Activated CD4-positive, alpha-beta T cell treated with anti-CD3 and anti-CD28 coated beads, Interleukin-2, amount 10 ng/mL, durations not matched to agents 24 days and 14 days (primary cell): Measurements from ENCODE around the gene CDC42BPA. TPM values are rescaled to one million over a fixed set of nuclear protein-coding genes. Genes with fewer than 3 reads are reported as not detected.

Experiments
- DNase-seq: peaks from one replicate; pipeline ENCODE4 v3.0.0; 2022
- H3K27ac Mint-ChIP-seq: one replicate; pipeline ENCODE4 v1.8.0; 2022; ENCODE audit warnings: mild to moderate bottlenecking, mixed read lengths
- H3K27me3 Mint-ChIP-seq: one replicate; pipeline ENCODE4 v1.8.0; 2022; ENCODE audit warnings: mixed read lengths
- H3K36me3 Mint-ChIP-seq: one replicate; pipeline ENCODE4 v1.8.0; 2022; ENCODE audit warnings: low read depth, mild to moderate bottlenecking, mixed read lengths
- H3K4me1 Mint-ChIP-seq: one replicate; pipeline ENCODE4 v1.8.0; 2021; ENCODE audit warnings: mixed read lengths
- H3K4me3 Mint-ChIP-seq: one replicate; pipeline ENCODE4 v1.8.0; 2022; ENCODE audit warnings: mild to moderate bottlenecking, moderate library complexity, mixed read lengths
- H3K9me3 Mint-ChIP-seq: one replicate; pipeline ENCODE4 v1.8.0; 2021; ENCODE audit warnings: mixed read lengths
- intact Hi-C: fragments of 100-400 bp; cut with micrococcal nuclease; formaldehyde crosslinking; loops from one replicate; pipeline ENCODE4 v1.15.1; 2023
- total RNA-seq: library from RNA; stranded (reverse); gene quantifications from 2 replicates; pipeline ENCODE4 v1.2.3, GENCODE V29; 2022

The CDC42BPA gene
- total RNA-seq, 1 donor from 2014 or later = 1.2 TPM

DNA sequence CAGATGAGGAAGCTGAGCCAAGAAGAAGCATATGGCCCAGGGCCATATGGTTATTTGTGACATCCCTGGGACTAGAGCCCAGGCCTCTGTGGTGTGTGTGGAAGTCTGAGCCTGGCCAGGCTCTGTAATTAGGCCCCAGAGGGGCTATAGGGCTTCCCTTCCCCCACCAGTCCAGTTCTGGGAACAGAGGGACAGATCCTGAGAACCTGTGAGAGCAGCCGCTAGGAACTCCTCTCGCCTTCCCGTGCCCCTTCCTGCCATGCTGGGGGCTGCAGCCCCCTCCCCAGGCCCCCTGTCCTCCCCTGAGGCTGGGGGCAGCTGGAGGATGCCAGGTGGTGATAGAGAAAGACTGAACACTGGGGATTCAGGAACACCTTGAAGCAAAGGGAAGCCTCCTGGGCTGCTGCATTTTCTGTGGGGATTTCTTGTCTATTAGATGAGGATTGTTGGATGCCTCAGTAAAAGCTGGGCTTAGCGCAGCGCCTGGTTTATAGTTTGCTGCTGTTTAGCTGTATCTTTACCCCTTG is 344.9 kb downstream of the CDC42BPA start:
- intact Hi-C loops = no loop called here
- H3K27ac Mint-ChIP-seq = no peak overlapping the region
- H3K4me1 Mint-ChIP-seq = no peaks in the 10 kb centered on the region
- no peak for DNase-seq
- peaks cover 16% of the 10 kb centered on the region for H3K36me3 Mint-ChIP-seq
- peaks cover 7% of the 10 kb centered on the region for H3K9me3 Mint-ChIP-seq
- no peak overlapping the region for H3K4me3 Mint-ChIP-seq
- no peaks in the 10 kb centered on the region for H3K27me3 Mint-ChIP-seq

DNA sequence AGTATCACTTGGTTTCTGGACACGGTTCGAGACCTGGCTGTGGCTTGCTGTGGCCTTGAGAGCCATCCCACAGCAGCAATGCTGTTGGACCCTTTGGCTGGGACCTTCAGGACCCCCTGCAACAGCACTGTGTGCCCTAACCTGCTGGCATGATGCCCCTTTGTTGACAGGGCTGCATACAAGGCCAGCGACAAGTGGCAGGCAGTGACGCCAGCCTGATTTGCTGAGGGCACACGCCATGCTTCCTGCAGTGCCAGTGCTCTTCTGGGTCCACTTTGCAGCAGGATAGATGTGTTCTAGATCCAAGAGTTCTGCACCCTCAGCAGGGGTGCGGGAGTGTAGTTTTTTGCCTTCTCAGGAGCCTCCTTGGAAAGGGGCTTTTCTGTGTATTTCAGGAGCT is 345.4 kb downstream of the CDC42BPA start:
- DNase-seq = no peak
- no peak overlapping the region for H3K27ac Mint-ChIP-seq
- no peak overlapping the region for H3K4me3 Mint-ChIP-seq
- H3K27me3 Mint-ChIP-seq = no peaks in the 10 kb centered on the region
- intact Hi-C loops = no loop called here
- H3K36me3 Mint-ChIP-seq = peaks cover 14% of the 10 kb centered on the region
- H3K9me3 Mint-ChIP-seq = peaks cover 7% of the 10 kb centered on the region
- no peaks in the 10 kb centered on the region for H3K4me1 Mint-ChIP-seq

DNA sequence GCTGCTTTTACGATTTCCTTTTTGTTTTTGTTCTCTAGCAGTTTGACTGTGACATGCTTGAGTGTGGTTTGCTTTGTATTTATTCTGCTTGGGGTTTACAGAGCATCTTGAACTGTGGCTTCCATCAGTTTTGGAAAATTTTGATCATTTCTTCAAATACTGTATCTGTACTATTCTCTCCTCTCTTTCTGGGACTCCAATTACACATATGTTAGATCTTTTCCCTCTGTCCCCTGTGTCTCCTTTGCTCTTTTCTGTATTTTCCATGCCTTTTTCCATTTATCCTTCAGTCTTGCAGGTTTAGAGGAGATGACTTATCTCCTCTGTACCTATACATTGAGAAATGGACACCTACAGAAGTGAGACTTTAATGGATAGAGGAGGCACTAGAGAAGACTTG is 346.5 kb downstream of the CDC42BPA start:
- peaks cover 16% of the 10 kb centered on the region for H3K36me3 Mint-ChIP-seq
- intact Hi-C loops = no loop called here
- peaks cover 2% of the 10 kb centered on the region for H3K4me1 Mint-ChIP-seq
- no peak for DNase-seq
- H3K27me3 Mint-ChIP-seq = no peaks in the 10 kb centered on the region
- no peak overlapping the region for H3K27ac Mint-ChIP-seq
- no peak overlapping the region for H3K4me3 Mint-ChIP-seq
- H3K9me3 Mint-ChIP-seq = peaks cover 7% of the 10 kb centered on the region

DNA sequence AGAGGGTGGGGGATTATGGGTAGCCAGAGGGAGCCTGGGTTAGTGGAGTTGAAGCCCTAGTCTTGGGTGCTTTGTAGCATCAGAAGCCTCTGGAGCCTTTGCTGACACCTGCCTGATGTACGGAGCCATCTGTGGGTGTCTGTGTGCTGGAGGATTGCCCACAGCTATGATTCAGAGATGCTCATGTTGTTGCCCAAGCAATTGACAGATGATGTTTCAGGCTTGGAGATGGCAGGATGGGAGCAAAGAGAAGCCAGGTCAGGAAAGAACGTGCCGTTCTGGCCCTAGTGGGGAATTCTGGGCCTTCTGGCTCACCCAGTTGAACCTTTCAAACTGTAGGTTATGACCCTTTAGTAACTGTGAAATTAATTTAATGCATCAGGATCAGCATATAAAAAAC is 350.6 kb downstream of the CDC42BPA start:
- no peaks in the 10 kb centered on the region for H3K27me3 Mint-ChIP-seq
- no peak for DNase-seq
- no peak overlapping the region for H3K4me3 Mint-ChIP-seq
- H3K36me3 Mint-ChIP-seq = peaks cover 16% of the 10 kb centered on the region
- intact Hi-C loops = no loop called here
- H3K4me1 Mint-ChIP-seq = peaks cover 2% of the 10 kb centered on the region
- peaks cover 7% of the 10 kb centered on the region for H3K9me3 Mint-ChIP-seq
- H3K27ac Mint-ChIP-seq = no peak overlapping the region

DNA sequence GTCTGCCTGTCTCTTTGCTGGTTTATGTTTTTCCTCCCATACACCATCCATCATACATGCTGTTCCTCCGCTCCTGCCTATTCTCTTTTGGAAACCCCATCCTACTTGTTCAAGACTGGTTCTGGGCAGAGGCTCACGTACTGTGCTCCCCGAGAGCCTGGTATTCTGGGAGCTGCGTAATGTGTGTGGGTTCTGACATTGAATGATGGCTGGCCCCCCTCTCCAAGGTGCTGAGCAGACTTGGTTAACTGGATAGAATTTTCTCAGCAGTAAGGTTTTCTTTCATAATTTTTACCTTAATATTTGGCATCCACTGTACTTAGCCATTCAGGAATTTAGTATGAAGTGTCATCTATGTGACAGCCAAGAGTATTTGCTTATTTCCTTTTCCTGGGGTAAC is 351.6 kb downstream of the CDC42BPA start:
- Mint-ChIP-seq H3K27me3 (no peaks in the 10 kb centered on the region), H3K27ac (no peak overlapping the region), H3K4me3 (no peak overlapping the region), H3K36me3 (peaks cover 11% of the 10 kb centered on the region), H3K4me1 (peaks cover 4% of the 10 kb centered on the region), H3K9me3 (peaks cover 2% of the 10 kb centered on the region)
- no peak for DNase-seq
- intact Hi-C loops = no loop called here

DNA sequence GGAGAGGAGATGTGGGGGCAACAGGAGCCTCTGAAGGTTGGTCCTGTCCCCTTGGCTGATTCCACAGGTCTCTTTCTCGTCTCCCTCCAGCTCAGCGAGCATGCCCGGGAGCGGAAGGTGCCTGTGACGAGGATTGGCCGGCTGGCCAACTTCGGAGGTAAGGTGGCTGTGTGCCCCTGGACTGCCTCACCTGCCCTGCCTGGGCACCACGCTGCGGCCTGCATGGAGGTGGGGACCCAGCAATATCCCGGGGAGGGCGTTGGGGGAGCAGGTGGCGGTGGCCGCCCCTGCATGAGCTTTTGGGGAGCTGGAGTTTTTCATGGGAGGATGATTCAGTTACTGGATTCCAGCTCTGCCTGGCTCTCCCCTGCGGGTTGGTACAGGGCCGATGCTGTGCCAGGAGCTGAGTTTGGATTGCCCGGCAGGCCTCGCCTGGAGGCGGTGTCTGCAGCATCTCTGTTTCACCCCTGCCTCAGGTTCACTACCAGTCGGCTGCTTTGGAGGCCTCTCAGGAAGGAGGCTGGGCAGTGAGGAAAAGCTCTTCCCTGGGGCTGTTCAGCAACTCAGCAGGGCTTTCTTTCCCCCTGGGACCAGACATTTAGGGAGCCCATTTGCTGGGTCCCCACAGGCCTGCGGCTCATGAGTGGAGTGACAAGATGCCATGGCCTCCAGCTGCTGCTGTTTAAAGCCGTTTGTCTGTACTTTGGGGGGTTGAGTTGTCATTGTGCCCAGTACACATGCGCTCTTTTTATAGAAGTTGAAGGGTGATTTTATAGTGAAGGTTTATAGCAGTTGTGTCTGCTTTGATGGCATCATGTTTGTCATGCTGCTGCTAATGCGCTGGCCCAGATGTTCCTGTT is 352.5 kb downstream of the CDC42BPA start:
- H3K27ac Mint-ChIP-seq = no peak overlapping the region

DNA sequence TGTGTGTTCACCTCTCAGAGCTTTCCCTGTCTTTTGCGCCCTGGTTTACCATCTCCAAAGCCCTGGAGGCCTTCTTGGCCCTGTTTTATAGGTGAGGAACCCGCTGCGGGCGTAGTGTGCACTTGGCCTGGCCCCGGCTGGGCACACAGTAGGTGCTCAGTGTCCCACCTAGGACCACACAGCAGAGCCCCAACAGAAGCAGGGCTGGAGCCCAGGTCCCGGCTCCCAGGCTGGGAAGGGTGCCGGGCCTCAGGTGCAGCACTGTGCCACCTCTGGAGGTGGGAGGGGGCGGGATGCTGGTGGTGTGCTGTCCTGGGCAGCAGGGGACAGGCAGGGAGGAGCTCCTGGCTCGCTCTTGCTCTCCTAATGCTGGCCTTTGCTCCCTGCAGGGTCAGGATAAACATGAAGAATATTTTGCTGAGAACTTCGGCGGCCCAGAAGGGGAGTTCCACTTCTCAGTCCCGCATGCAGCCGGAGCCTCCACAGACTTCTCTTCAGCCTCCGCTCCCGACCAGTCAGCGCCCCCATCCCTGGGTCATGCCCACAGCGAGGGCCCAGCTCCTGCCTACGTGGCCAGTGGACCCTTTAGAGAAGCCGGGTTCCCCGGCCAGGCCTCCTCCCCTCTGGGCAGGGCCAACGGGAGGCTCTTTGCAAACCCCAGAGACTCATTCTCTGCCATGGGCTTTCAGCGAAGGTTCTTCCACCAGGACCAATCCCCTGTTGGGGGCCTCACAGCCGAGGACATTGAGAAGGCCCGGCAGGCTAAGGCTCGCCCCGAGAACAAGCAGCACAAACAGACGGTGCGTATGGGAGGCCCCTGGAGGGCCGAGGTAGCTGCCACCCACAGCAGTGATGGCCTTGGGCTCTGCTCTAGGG is 353.4 kb downstream of the CDC42BPA start:
- peaks cover 4% of the 10 kb centered on the region for H3K4me1 Mint-ChIP-seq
- no peak for DNase-seq
- intact Hi-C loops = no loop called here
- no peak overlapping the region for H3K27ac Mint-ChIP-seq
- H3K36me3 Mint-ChIP-seq = peaks cover 9% of the 10 kb centered on the region
- no peaks in the 10 kb centered on the region for H3K27me3 Mint-ChIP-seq
- H3K4me3 Mint-ChIP-seq = no peak overlapping the region
- no peaks in the 10 kb centered on the region for H3K9me3 Mint-ChIP-seq

More for the DNA sequence above, 352.5 kb downstream of the CDC42BPA start:
- intact Hi-C loops = no loop called here
- DNase-seq = no peak
- Mint-ChIP-seq H3K9me3 (no peaks in the 10 kb centered on the region), H3K4me3 (no peak overlapping the region), H3K36me3 (peaks cover 9% of the 10 kb centered on the region), H3K27me3 (no peaks in the 10 kb centered on the region), H3K4me1 (peaks cover 4% of the 10 kb centered on the region)

DNA sequence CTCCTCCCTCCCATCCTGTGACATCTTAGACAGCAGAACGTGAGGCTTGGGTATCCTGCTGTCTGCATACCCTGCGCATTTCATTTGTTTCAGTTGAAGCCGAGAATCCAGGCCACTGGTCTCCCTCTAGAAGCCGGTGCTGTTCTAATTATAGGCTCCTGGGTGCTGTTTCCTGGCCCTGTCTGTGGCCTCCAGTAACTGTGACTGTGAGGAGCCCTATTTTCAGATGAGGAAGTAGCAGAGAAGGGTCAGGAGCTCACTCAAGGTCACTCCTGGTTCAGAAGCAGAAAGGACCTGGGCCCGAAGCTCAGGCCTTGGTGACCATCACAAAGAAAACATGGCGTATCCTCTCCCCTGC is 354.2 kb downstream of the CDC42BPA start:
- H3K4me1 Mint-ChIP-seq = peaks cover 4% of the 10 kb centered on the region
- H3K4me3 Mint-ChIP-seq = no peak overlapping the region
- DNase-seq = no peak
- H3K27me3 Mint-ChIP-seq = no peaks in the 10 kb centered on the region
- peaks cover 5% of the 10 kb centered on the region for H3K9me3 Mint-ChIP-seq
- H3K27ac Mint-ChIP-seq = no peak overlapping the region
- intact Hi-C loops = no loop called here
- peaks cover 11% of the 10 kb centered on the region for H3K36me3 Mint-ChIP-seq

DNA sequence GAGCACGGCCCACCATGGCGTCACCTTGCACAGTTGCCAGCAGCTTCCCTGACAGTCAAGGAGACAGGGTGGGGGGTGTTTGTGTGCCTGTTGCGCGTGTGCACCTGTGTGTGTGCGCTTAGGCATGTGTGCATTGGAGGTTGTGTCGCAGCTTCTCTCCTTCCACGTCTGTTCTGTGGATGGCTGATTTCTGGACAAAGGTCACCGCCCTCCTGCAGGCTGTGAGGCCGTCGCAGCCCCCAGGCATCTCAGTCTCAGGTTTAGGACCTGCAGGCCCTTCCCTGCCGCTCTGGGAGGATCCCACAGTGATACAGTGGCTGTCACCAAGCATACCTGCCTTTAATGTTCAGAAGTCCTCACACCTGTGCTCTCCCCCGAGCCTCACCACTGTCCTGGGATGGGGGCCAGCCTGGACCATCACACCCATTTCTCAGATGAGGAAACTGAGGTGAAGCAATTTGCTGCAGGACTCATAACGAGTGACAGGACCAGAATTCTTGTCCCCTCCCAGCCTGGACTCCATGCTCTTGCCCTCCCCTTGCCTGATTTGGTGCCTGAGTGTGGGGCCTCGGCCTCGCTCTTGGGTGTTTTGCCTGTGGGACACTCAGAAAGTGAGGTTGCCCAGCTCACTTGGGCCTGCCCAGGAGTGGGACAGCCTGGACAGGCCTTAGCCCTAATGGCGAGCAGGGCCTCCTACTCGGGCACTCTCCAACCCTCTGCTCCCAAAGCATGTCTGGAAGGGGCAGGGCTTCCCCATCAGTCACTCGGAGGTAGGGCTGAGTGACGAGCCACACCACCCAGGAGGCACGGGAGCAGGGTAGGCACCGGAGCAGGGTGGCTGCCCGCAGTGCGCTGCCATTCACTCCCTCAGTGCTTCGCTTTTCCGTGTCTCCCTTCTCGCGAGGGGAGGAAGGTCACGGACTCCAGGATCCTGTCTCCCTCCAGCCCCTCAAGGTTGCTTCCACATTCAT is 355.6 kb downstream of the CDC42BPA start:
- H3K4me3 Mint-ChIP-seq = no peak overlapping the region
- H3K9me3 Mint-ChIP-seq = peaks cover 6% of the 10 kb centered on the region
- peaks cover 11% of the 10 kb centered on the region for H3K36me3 Mint-ChIP-seq
- intact Hi-C loops = no loop called here
- DNase-seq = no peak
- H3K4me1 Mint-ChIP-seq = peaks cover 4% of the 10 kb centered on the region
- no peak overlapping the region for H3K27ac Mint-ChIP-seq
- H3K27me3 Mint-ChIP-seq = no peaks in the 10 kb centered on the region

DNA sequence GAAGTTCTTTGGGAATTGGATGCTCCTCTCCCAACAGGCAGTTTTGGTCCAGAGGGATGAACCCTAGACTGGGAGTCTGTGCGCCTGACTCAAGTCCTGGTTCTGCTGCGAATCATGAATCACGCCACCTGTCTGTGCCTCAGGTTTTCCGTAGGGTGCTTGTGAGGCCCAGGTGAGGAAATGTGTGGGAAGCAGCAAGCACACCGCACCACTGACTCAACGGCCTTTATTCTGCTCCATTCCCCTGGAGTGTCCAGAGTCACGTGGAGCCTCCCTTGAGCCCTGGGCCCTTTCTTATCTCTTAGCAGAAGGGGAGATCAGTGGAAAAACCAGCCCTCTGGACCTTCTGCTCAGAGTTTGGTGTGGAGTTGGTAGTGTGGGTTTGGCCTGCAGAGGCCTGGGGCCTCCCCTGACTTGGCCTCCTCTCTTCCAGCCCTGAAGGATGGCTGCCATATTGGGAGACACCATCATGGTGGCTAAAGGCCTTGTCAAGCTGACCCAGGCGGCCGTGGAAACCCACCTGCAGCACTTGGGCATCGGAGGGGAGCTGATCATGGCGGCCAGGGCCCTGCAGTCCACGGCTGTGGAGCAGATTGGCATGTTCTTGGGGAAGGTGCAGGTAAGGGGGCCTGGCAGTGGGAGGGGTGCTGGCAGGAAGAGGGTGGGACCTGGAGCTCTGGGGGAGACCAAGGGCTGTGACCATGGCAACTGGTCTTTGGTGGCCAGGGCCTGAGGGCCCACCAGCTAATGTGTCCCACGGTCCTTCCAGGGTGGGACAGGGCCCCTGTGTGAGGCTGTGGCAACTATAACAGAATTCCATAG is 357.1 kb downstream of the CDC42BPA start:
- Mint-ChIP-seq H3K27me3 (no peaks in the 10 kb centered on the region), H3K27ac (peak overlapping the region; percentile 51), H3K4me3 (no peak overlapping the region), H3K4me1 (peaks cover 2% of the 10 kb centered on the region), H3K36me3 (peaks cover 13% of the 10 kb centered on the region), H3K9me3 (peaks cover 8% of the 10 kb centered on the region)
- no peak for DNase-seq
- intact Hi-C loops = no loop called here

DNA sequence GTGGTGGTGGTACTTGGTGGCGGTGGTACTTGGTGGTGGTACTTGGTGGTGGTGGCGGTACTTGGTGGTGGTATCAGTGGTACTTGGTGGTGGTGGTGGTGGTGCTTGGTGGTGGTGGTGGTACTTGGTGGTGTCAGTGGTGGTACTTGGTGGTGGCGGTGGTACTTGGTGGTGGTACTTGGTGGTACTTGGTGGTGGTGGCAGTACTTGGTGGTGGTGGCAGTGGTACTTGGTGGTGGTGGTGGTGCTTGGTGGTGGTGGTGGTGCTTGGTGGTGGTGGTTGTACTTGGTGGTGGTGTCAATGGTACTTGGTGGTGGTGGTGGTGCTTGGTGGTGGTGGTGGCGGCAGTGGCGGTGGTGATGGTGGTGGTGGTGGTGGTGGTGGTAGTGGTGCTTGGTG is 358.0 kb downstream of the CDC42BPA start:
- peaks cover 8% of the 10 kb centered on the region for H3K9me3 Mint-ChIP-seq
- no peak overlapping the region for H3K4me3 Mint-ChIP-seq
- H3K36me3 Mint-ChIP-seq = peaks cover 16% of the 10 kb centered on the region
- peaks cover 2% of the 10 kb centered on the region for H3K4me1 Mint-ChIP-seq
- intact Hi-C loops = no loop called here
- H3K27me3 Mint-ChIP-seq = no peaks in the 10 kb centered on the region
- no peak overlapping the region for H3K27ac Mint-ChIP-seq
- no peak for DNase-seq

DNA sequence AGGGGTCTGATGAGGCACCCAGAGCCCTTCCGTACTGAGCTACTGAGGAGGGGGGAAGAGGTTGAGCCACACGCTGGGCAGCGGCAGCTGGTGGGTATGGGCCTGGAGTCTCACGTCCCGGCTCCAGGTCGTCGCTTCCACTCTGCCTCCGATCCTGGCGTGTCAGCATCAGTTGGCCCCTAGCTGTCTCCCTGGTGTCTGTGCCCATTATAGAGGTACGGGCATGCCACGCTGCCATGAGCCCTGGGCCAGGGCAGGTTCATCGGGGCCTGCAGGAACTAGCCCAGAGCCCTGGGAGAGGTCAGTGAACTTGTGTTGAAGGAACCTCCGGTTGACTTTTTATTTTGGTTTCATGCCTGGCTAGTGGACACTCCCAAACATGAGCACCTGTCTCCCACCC is 360.0 kb downstream of the CDC42BPA start:
- Mint-ChIP-seq H3K27ac (no peak overlapping the region), H3K4me1 (peaks cover 5% of the 10 kb centered on the region), H3K36me3 (peaks cover 24% of the 10 kb centered on the region), H3K27me3 (no peaks in the 10 kb centered on the region), H3K4me3 (no peak overlapping the region), H3K9me3 (peaks cover 13% of the 10 kb centered on the region)
- intact Hi-C loops = no loop called here
- no peak for DNase-seq

DNA sequence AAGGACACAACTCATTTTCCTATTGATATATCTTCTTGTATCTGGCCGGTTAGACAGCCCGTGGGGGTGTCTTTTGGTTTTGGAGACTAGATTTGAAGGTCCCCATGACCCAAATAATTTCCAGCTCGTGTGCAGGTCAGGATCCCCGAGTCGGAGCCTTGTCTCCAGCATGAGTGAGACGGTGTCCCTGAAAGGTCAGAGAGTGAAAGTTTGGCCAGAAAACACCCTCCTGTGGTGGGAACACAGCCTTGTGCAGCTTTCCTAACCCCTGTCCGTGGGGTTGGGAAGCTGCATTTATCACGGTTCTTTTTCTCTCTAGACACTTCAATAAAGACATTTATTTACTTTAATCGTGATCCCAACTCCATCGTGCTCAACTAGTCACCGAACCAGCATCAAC is 360.6 kb downstream of the CDC42BPA start:
- no peak for DNase-seq
- Mint-ChIP-seq H3K9me3 (peaks cover 13% of the 10 kb centered on the region), H3K36me3 (peaks cover 24% of the 10 kb centered on the region), H3K4me3 (no peak overlapping the region), H3K4me1 (peaks cover 5% of the 10 kb centered on the region), H3K27me3 (no peaks in the 10 kb centered on the region), H3K27ac (no peak overlapping the region)
- intact Hi-C loops = no loop called here
